ENCODE data around the gene SOS2. TPM values are rescaled to one million over a fixed set of nuclear protein-coding genes. Genes with fewer than 3 reads are reported as not detected.

Gene SOS2
- total and polyA plus RNA-seq, 2 of the 8 experiments (the other 6 are each of a cell fraction or from before 2014, with no cell fraction given), result 2.8 to 12.7 TPM

DNA sequence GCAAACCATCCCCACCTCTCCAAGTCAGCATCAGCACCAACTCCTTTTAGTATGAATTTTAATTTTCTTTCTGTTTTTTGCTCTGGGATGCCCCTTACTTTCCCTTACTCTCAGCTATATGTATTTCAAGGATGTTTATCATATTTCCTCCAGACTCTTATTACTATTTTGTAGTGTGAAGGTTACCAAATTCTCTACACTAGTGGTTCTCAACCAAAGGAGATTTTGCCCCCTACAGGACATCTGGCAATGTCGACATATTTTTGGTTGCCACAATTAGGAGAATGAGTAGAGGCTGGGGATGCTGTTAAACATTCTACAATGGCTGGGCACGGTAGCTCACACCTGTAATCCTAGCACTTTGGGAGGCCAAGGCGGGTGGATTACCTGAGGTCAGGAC lies 29.1 kb upstream of the SOS2 start:
- H2AFZ ChIP-seq (ENCODE audit: low read length), result no peak overlapping the region
- TF ChIP-seq CEBPB (IDR thresholded peaks at IDR 0.05; ENCODE audit: low read depth, low read length), result no peak
- TF ChIP-seq, protein P1, sequence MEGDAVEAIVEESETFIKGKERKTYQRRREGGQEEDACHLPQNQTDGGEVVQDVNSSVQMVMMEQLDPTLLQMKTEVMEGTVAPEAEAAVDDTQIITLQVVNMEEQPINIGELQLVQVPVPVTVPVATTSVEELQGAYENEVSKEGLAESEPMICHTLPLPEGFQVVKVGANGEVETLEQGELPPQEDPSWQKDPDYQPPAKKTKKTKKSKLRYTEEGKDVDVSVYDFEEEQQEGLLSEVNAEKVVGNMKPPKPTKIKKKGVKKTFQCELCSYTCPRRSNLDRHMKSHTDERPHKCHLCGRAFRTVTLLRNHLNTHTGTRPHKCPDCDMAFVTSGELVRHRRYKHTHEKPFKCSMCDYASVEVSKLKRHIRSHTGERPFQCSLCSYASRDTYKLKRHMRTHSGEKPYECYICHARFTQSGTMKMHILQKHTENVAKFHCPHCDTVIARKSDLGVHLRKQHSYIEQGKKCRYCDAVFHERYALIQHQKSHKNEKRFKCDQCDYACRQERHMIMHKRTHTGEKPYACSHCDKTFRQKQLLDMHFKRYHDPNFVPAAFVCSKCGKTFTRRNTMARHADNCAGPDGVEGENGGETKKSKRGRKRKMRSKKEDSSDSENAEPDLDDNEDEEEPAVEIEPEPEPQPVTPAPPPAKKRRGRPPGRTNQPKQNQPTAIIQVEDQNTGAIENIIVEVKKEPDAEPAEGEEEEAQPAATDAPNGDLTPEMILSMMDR (IDR thresholded peaks at IDR 0.05; ENCODE audit: control extremely low read depth in 1 of 3, insufficient read depth in 1 of 3, low read depth in 1 of 3, low read length in 3 of 3), result peak in 2 of 3 experiments; percentile 36 to 53; a peak in 2 of 4 replicates
- no peak for TF ChIP-seq TBP (IDR thresholded peaks at IDR 0.05; ENCODE audit: low read depth, low read length)

More for the DNA sequence above, 29.1 kb upstream of the SOS2 start:
- Histone ChIP-seq H2BK120ac (replicated peaks; ENCODE audit: low read depth, low read length) (no peak overlapping the region), H2BK15ac (ENCODE audit: low read length) (no peak overlapping the region), H3K27ac (ENCODE audit: low read depth, low read length) (no peak overlapping the region), H3K9ac (replicated peaks in 1 of 4; ENCODE audit: extremely low read depth in 1 of 4, low read depth in 3 of 4, low read length in 3 of 4) (no peak overlapping the region), H3K23me2 (ENCODE audit: low read depth, low read length) (no peaks in the 10 kb centered on the region), H3K4me1 (replicated peaks in 1 of 4; ENCODE audit: control insufficient read depth in 3 of 4, insufficient read depth in 4 of 4, low read length in 3 of 4) (no peaks in the 10 kb centered on the region), H3K14ac (ENCODE audit: insufficient read length) (no peak overlapping the region), H4K8ac (ENCODE audit: extremely low read depth, insufficient read depth, low read length) (no peak overlapping the region), H3K56ac (replicated peaks; ENCODE audit: insufficient read length, low read depth, low read length) (no peak overlapping the region), H3K4me2 (ENCODE audit: insufficient read depth in 1 of 2, low read depth in 2 of 2, low read length in 2 of 2) (no peak overlapping the region), H2BK12ac (ENCODE audit: low read depth, low read length) (no peak overlapping the region), H4K20me1 (replicated peaks in 1 of 2; ENCODE audit: control insufficient read depth in 1 of 2, insufficient read depth in 2 of 2, low read length in 2 of 2) (no peaks in the 10 kb centered on the region), H3K36me3 (ENCODE audit: control insufficient read depth in 2 of 4, insufficient read depth in 4 of 4, low read length in 3 of 4) (peaks cover 0 to 6% (median 4%) of the 10 kb centered on the region in 4 experiments; a peak in 5 of 8 replicates), H4K91ac (replicated peaks; ENCODE audit: insufficient read length, low read length) (no peak overlapping the region), H3K23ac (ENCODE audit: insufficient read length) (no peak overlapping the region), H2AK5ac (ENCODE audit: low read depth, low read length) (no peak overlapping the region), H3K4me3 (ENCODE audit: extremely low read depth in 1 of 4, insufficient read depth in 2 of 4, low read depth in 3 of 4, low read length in 4 of 4) (no peak overlapping the region), H2BK20ac (ENCODE audit: low read length) (no peak overlapping the region), H3K9me3 (ENCODE audit: insufficient read depth in 2 of 2, low read depth in 1 of 2, low read length in 1 of 2) (no peaks in the 10 kb centered on the region), H2BK5ac (ENCODE audit: low read depth, low read length) (no peak overlapping the region), H3K27me3 (replicated peaks in 1 of 4; ENCODE audit: control insufficient read depth in 3 of 4, extremely low read depth in 1 of 4, insufficient read depth in 3 of 4, low read length in 3 of 4) (no peaks in the 10 kb centered on the region), H3K79me2 (ENCODE audit: control insufficient read depth in 1 of 2, insufficient read depth in 2 of 2, low read length in 2 of 2) (no peaks in the 10 kb centered on the region), H3K4ac (replicated peaks; ENCODE audit: insufficient read length, low read depth, low read length) (no peak overlapping the region), H3K18ac (ENCODE audit: extremely low read depth, low read length) (no peak overlapping the region), H3K79me1 (ENCODE audit: low read depth, low read length) (no peaks in the 10 kb centered on the region), H4K5ac (ENCODE audit: insufficient read length, low read depth, low read length) (no peak overlapping the region)
- POLR2A ChIA-PET (ENCODE audit: partially characterized antibody), result no interaction called here
- WGBS, 2 experiments (ENCODE audit: extremely low coverage in 1 of 2, insufficient coverage in 1 of 2, insufficient read length in 1 of 2, insufficient replicate concordance in 2 of 2, low coverage in 1 of 2, low lambda C conversion rate in 2 of 2, missing lambda C conversion rate in 1 of 2), result 83% methylated on average over 3 of the region's 3 CpGs; no CpG with 5 or more reads in 1 of the 2 experiments
- FAIRE-seq (peak; percentile 36), DNase-seq (ENCODE audit: low read depth in 1 of 2, low spot score in 2 of 2) (no peak)
- CTCF ChIA-PET (ENCODE audit: partially characterized antibody), result interaction anchor here (0.7 to 2.9 kb wide), 13 partner anchors 10 to 381 kb away, joined by 3 to 11 read pairs (median 3); partner anchors contain the start of gene VCPKMT

Data from H1 (cell line).